NT2/D1 (cell line): ENCODE results near the gene KIF4A.

Experiments used
- DNase-seq: peaks from one replicate; pipeline ENCODE4 v3.0.0-alpha.2; 2011; ENCODE audit warnings: low read depth, low spot score
- H3K27me3 ChIP-seq: 2 replicates; pipeline ENCODE4 v1.6.0; 2011; ENCODE audit warnings: mild to moderate bottlenecking; ENCODE audit not compliant: insufficient read length, insufficient read depth
- H3K36me3 ChIP-seq: 2 replicates; pipeline ENCODE4 v1.6.1; 2011; ENCODE audit warnings: mild to moderate bottlenecking, low read length, mixed read lengths; ENCODE audit not compliant: insufficient read depth, insufficient read length
- H3K4me1 ChIP-seq: 2 replicates; pipeline ENCODE4 v1.5.1; 2011; ENCODE audit not compliant: insufficient read depth, insufficient read length
- H3K4me3 ChIP-seq: 2 replicates; pipeline ENCODE4 v1.5.1; 2011; ENCODE audit warnings: low read depth; ENCODE audit not compliant: insufficient read length
- H3K9ac ChIP-seq: 2 replicates; pipeline ENCODE4 v1.6.0; 2011; ENCODE audit warnings: low read depth; ENCODE audit not compliant: insufficient read length
- H3K9me3 ChIP-seq: 2 replicates; pipeline ENCODE4 v1.5.1; 2011; ENCODE audit warnings: mild to moderate bottlenecking, low read length; ENCODE audit not compliant: insufficient read depth
- SUZ12 ChIP-seq: IDR thresholded peaks from 2 replicates; pipeline ENCODE4 v1.6.1; 2011; ENCODE audit not compliant: insufficient read length, insufficient read depth; ENCODE audit errors: extremely low read depth
- YY1 ChIP-seq: IDR thresholded peaks from 2 replicates; pipeline ENCODE4 v1.6.1; 2011; ENCODE audit not compliant: insufficient read length, insufficient read depth
- ZNF274 ChIP-seq: IDR thresholded peaks from 2 replicates; pipeline ENCODE4 v1.6.1; 2011; ENCODE audit warnings: mild to moderate bottlenecking, low read depth, low read length

KIF4A gene

GRCh38 chrX:70434352-70434866 is 144.5 kb downstream of the KIF4A start:
- Histone ChIP-seq H3K27me3 (peaks cover 6% of the 10 kb centered on the region), H3K36me3 (no peaks in the 10 kb centered on the region), H3K4me3 (peak overlapping the region; percentile 80), H3K4me1 (peaks cover 9% of the 10 kb centered on the region), H3K9ac (peak overlapping the region; percentile 90), H3K9me3 (no peaks in the 10 kb centered on the region)
- TF ChIP-seq YY1 (no peak), ZNF274 (no peak), SUZ12 (no peak)
- DNase-seq = no peak

GRCh38 chrX:70434914-70435586 is 145.1 kb downstream of the KIF4A start:
- Histone ChIP-seq H3K4me1 (peaks cover 9% of the 10 kb centered on the region), H3K9me3 (no peaks in the 10 kb centered on the region), H3K4me3 (peak overlapping the region; percentile 80), H3K9ac (peak overlapping the region; percentile 90), H3K27me3 (peaks cover 6% of the 10 kb centered on the region), H3K36me3 (no peaks in the 10 kb centered on the region)
- no peak for TF ChIP-seq SUZ12
- TF ChIP-seq YY1 = no peak
- no peak for TF ChIP-seq ZNF274
- DNase-seq = no peak

- no peak for DNase-seq
- TF ChIP-seq SUZ12 (no peak), YY1 (no peak), ZNF274 (no peak)
- Histone ChIP-seq H3K4me1 (peaks cover 9% of the 10 kb centered on the region), H3K27me3 (peaks cover 6% of the 10 kb centered on the region), H3K36me3 (no peaks in the 10 kb centered on the region), H3K9ac (no peak overlapping the region), H3K9me3 (no peaks in the 10 kb centered on the region), H3K4me3 (no peak overlapping the region)
Measured at GRCh38 chrX:70436343-70436742, 146.4 kb downstream of the KIF4A start.

- Histone ChIP-seq H3K27me3 (peaks cover 7% of the 10 kb centered on the region), H3K9ac (no peak overlapping the region), H3K4me3 (no peak overlapping the region), H3K36me3 (no peaks in the 10 kb centered on the region), H3K4me1 (peaks cover 9% of the 10 kb centered on the region), H3K9me3 (no peaks in the 10 kb centered on the region)
- no peak for TF ChIP-seq YY1
- TF ChIP-seq ZNF274 = no peak
- DNase-seq = no peak
Measured at GRCh38 chrX:70437011-70437410, 147.1 kb downstream of the KIF4A start.

GRCh38 chrX:70437921-70438665 is 148.2 kb downstream of the KIF4A start:
- Histone ChIP-seq H3K4me1 (peaks cover 9% of the 10 kb centered on the region), H3K27me3 (peaks cover 18% of the 10 kb centered on the region), H3K9ac (no peak overlapping the region), H3K36me3 (no peaks in the 10 kb centered on the region), H3K9me3 (no peaks in the 10 kb centered on the region), H3K4me3 (no peak overlapping the region)
- no peak for DNase-seq
- TF ChIP-seq ZNF274 = no peak

- Histone ChIP-seq H3K36me3 (no peaks in the 10 kb centered on the region), H3K27me3 (peaks cover 27% of the 10 kb centered on the region), H3K9me3 (no peaks in the 10 kb centered on the region), H3K4me1 (peaks cover 9% of the 10 kb centered on the region), H3K9ac (no peak overlapping the region), H3K4me3 (no peak overlapping the region)
- DNase-seq = no peak
- TF ChIP-seq SUZ12 (no peak), ZNF274 (no peak), YY1 (no peak)
Measured at GRCh38 chrX:70439016-70439415, 149.1 kb downstream of the KIF4A start.

GRCh38 chrX:70442224-70442623 is 152.3 kb downstream of the KIF4A start:
- H3K4me3 ChIP-seq = no peak overlapping the region
- TF ChIP-seq ZNF274 (no peak), YY1 (no peak), SUZ12 (no peak)
- H3K36me3 ChIP-seq = no peaks in the 10 kb centered on the region
- peaks cover 48% of the 10 kb centered on the region for H3K27me3 ChIP-seq
- H3K9ac ChIP-seq = no peak overlapping the region
- peaks cover 2% of the 10 kb centered on the region for H3K4me1 ChIP-seq
- no peaks in the 10 kb centered on the region for H3K9me3 ChIP-seq
- DNase-seq = no peak
